ENCODE data around the gene CNPY1. TPM values are rescaled to one million over a fixed set of nuclear protein-coding genes. Genes with fewer than 3 reads are reported as not detected.

The CNPY1 gene
- total and polyA plus RNA-seq, 4 donors = not detected

DNA sequence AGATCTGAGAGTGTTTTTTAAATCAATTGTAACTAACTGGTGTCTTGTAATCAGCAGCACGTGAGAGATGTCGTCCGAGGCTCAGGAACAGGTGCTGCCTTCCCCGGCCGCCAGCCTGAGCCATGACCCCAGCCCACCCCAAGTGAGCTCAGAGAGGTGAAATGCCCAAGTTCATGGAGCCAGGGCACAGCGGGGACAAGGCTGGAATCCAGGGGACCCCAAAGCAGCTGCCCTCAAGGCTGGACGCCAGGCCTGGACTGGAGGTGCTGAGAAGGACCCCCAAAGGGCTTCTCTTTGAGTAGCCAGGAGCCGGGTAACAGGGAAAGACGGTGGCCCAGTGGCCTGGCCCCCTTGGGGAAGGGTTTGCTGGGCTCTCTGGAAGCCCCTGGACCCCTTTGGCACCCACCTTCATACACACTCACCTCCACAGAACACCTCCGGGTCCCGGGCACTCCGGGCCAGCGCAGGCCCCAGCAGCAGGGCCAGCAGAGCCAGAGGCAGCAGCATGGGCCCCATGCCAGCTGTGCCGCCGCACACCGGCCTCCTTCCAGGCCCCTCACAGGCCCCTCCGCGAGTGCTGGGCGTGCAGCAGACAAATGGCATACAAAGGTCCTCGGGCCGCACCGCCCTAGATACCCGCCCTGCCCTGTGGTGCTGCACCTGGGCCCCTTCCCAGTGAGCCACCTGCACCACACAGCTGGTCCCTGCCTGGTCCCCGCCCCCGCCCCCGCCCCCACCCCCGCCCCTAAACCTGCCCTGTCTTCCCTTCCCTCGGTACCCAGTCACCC lies 24.0 kb upstream of the CNPY1 start:
- no peak overlapping the region for H3K9ac ChIP-seq (ENCODE audit: insufficient read depth in 1 of 2, low read length in 2 of 2)
- H3K9me3 ChIP-seq (ENCODE audit: control insufficient read depth in 4 of 4, insufficient read depth in 3 of 4, low read length in 3 of 4) = no peaks in the 10 kb centered on the region
- H3K27ac ChIP-seq (ENCODE audit: low read depth in 1 of 2, low read length in 1 of 2) = no peak overlapping the region
- WGBS, 2 donors = 80 to 90% methylated on average over 21 to 28 of the region's 28 CpGs
- H3K4me3 ChIP-seq = no peak overlapping the region
- TF ChIP-seq, protein P1, sequence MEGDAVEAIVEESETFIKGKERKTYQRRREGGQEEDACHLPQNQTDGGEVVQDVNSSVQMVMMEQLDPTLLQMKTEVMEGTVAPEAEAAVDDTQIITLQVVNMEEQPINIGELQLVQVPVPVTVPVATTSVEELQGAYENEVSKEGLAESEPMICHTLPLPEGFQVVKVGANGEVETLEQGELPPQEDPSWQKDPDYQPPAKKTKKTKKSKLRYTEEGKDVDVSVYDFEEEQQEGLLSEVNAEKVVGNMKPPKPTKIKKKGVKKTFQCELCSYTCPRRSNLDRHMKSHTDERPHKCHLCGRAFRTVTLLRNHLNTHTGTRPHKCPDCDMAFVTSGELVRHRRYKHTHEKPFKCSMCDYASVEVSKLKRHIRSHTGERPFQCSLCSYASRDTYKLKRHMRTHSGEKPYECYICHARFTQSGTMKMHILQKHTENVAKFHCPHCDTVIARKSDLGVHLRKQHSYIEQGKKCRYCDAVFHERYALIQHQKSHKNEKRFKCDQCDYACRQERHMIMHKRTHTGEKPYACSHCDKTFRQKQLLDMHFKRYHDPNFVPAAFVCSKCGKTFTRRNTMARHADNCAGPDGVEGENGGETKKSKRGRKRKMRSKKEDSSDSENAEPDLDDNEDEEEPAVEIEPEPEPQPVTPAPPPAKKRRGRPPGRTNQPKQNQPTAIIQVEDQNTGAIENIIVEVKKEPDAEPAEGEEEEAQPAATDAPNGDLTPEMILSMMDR (IDR thresholded peaks at IDR 0.05; ENCODE audit: control extremely low read depth, extremely low read depth) = no peak
- no peaks in the 10 kb centered on the region for H3K4me1 ChIP-seq (ENCODE audit: control insufficient read depth in 5 of 5, insufficient read depth in 5 of 5, low read length in 5 of 5)
- DNase-seq (no peak), ATAC-seq (ENCODE audit: insufficient read depth, low FRiP score) (no peak)
- no peaks in the 10 kb centered on the region for H3K36me3 ChIP-seq (ENCODE audit: control insufficient read depth in 4 of 4, insufficient read depth in 4 of 4, low read length in 4 of 4)
- peaks cover 0 to 7% (median 0%) of the 10 kb centered on the region in 3 donors for H3K27me3 ChIP-seq (ENCODE audit: control insufficient read depth in 3 of 3, insufficient read depth in 3 of 3, low read length in 2 of 3)

DNA sequence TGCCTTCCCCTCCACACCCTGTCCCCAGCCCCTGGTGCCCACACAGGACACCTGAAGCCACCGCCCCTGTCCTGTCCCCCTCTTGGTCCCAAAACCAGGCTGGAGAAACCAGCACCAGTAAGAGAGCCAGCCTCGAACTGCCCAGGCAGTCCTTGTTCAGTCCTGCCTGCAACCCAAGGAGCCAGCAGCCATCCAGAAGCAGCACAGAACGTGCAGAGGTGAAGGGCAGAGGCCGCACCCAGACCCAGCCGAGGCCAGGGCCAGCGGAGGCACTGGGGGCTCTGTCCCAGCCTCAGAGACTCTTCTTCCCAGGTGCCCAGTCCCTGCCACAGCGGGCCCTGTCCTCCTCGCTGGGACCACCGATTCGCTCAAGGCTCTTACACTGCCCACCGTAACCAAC lies 23.3 kb upstream of the CNPY1 start:
- TF ChIP-seq, protein P1 (IDR thresholded peaks at IDR 0.05; ENCODE audit: control extremely low read depth, extremely low read depth) = no peak
- peaks cover 0 to 7% (median 0%) of the 10 kb centered on the region in 3 donors for H3K27me3 ChIP-seq (ENCODE audit: control insufficient read depth in 3 of 3, insufficient read depth in 3 of 3, low read length in 2 of 3)
- H3K9ac ChIP-seq (ENCODE audit: insufficient read depth in 1 of 2, low read length in 2 of 2) = no peak overlapping the region
- no peak for ATAC-seq (ENCODE audit: insufficient read depth, low FRiP score)
- no peaks in the 10 kb centered on the region for H3K9me3 ChIP-seq (ENCODE audit: control insufficient read depth in 4 of 4, insufficient read depth in 3 of 4, low read length in 3 of 4)
- DNase-seq = no peak
- no peak overlapping the region for H3K4me3 ChIP-seq
- no peaks in the 10 kb centered on the region for H3K36me3 ChIP-seq (ENCODE audit: control insufficient read depth in 4 of 4, insufficient read depth in 4 of 4, low read length in 4 of 4)
- 88 to 90% methylated on average over 11 of the region's 11 CpGs for WGBS, 2 donors
- no peaks in the 10 kb centered on the region for H3K4me1 ChIP-seq (ENCODE audit: control insufficient read depth in 5 of 5, insufficient read depth in 5 of 5, low read length in 5 of 5)
- H3K27ac ChIP-seq (ENCODE audit: low read depth in 1 of 2, low read length in 1 of 2) = no peak overlapping the region

DNA sequence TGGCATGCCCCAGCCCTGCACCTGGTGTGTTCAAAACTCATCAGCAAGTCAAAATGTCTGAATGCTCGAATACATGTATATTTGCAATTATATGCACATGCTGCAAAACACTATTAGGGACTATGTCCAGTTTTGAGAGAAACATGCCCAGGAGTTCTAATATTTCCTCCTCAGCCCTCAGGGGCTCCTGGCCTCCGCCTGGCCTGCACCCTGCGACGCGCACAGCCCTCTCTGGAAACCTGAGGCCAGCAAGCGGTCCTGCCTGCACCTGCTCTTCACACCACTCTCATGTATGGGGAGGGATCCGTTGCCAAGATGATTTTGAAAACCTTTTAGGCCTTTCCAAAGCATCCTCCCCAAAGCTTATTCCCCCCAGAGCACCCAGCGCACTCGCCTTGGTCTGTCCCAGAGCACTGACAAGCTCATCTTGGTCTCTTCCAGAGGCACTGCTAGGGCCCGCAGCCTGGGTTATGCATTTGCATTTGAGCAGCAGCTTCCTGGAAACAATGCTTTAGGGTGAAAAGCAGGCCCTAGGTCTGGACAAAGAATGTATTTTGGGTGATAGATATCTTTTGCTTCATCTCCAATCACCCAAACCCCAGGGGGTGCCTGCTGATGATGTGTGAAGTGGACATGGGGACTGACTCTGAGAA lies 22.6 kb upstream of the CNPY1 start:
- no peak overlapping the region for H3K9ac ChIP-seq (ENCODE audit: insufficient read depth in 1 of 2, low read length in 2 of 2)
- TF ChIP-seq, protein P1 (IDR thresholded peaks at IDR 0.05; ENCODE audit: control extremely low read depth, extremely low read depth) = no peak
- ATAC-seq (ENCODE audit: insufficient read depth, low FRiP score) (no peak), DNase-seq (no peak)
- H3K27ac ChIP-seq (ENCODE audit: low read depth in 1 of 2, low read length in 1 of 2) = no peak overlapping the region
- no peaks in the 10 kb centered on the region for H3K36me3 ChIP-seq (ENCODE audit: control insufficient read depth in 4 of 4, insufficient read depth in 4 of 4, low read length in 4 of 4)
- no peaks in the 10 kb centered on the region for H3K4me1 ChIP-seq (ENCODE audit: control insufficient read depth in 5 of 5, insufficient read depth in 5 of 5, low read length in 5 of 5)
- no peaks in the 10 kb centered on the region for H3K9me3 ChIP-seq (ENCODE audit: control insufficient read depth in 4 of 4, insufficient read depth in 3 of 4, low read length in 3 of 4)
- no peak overlapping the region for H3K4me3 ChIP-seq
- H3K27me3 ChIP-seq (ENCODE audit: control insufficient read depth in 3 of 3, insufficient read depth in 3 of 3, low read length in 2 of 3) = peaks cover 0 to 7% (median 0%) of the 10 kb centered on the region in 3 donors
- 91 to 92% methylated on average over 10 of the region's 10 CpGs for WGBS, 2 donors
